ENCODE measurements around the gene BCAS3.

GRCh38 chr17:60857556-60858080 lies 180.0 kb downstream of the BCAS3 start:
- TF ChIP-seq, protein P1, sequence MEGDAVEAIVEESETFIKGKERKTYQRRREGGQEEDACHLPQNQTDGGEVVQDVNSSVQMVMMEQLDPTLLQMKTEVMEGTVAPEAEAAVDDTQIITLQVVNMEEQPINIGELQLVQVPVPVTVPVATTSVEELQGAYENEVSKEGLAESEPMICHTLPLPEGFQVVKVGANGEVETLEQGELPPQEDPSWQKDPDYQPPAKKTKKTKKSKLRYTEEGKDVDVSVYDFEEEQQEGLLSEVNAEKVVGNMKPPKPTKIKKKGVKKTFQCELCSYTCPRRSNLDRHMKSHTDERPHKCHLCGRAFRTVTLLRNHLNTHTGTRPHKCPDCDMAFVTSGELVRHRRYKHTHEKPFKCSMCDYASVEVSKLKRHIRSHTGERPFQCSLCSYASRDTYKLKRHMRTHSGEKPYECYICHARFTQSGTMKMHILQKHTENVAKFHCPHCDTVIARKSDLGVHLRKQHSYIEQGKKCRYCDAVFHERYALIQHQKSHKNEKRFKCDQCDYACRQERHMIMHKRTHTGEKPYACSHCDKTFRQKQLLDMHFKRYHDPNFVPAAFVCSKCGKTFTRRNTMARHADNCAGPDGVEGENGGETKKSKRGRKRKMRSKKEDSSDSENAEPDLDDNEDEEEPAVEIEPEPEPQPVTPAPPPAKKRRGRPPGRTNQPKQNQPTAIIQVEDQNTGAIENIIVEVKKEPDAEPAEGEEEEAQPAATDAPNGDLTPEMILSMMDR (IDR thresholded peaks at IDR 0.05) = no peak
- TF ChIP-seq POLR2A (IDR thresholded peaks at IDR 0.05) = no peak

Data from heart left ventricle (tissue), 13 donors.